Measurements from ENCODE around the gene FERMT3.
"Not testable (repeated sequence)": the region's sequence is repeated elsewhere in the genome, so short reads cannot be mapped to it uniquely, and the experiment has no call there.

The FERMT3 gene

GRCh38 chr11:64237484-64237951 is 31.0 kb downstream of the FERMT3 start:
- no peak for DNase-seq

- DNase-seq: no peak
Observed at GRCh38 chr11:64238076-64238475, 31.6 kb downstream of the FERMT3 start.

- DNase-seq: no peak
Observed at GRCh38 chr11:64238999-64239398, 32.5 kb downstream of the FERMT3 start.

- no peak for DNase-seq
Observed at GRCh38 chr11:64239662-64240434, 33.3 kb downstream of the FERMT3 start.

- peak; percentile 97 for DNase-seq
Observed at GRCh38 chr11:64240435-64241240, 34.1 kb downstream of the FERMT3 start, which contains the start of gene FKBP2. TSS of gene FKBP2 (plus strand) at chr11:64241095. CDS start at chr11:64242388, 1,293 bp downstream.

GRCh38 chr11:64241241-64241490 is 34.6 kb downstream of the FERMT3 start:
- peak; percentile 99 for DNase-seq

GRCh38 chr11:64241491-64242374 is 35.2 kb downstream of the FERMT3 start:
- DNase-seq: no peak

- no peak for DNase-seq
Observed at GRCh38 chr11:64243236-64243854, 36.8 kb downstream of the FERMT3 start.

- no peak for DNase-seq
Observed at GRCh38 chr11:64244107-64244506, 37.6 kb downstream of the FERMT3 start.

GRCh38 chr11:64244966-64245365 is 38.4 kb downstream of the FERMT3 start:
- DNase-seq: no peak

- DNase-seq: no peak
Observed at GRCh38 chr11:64245401-64245796, 38.9 kb downstream of the FERMT3 start.

- DNase-seq: peak; percentile 93
Observed at GRCh38 chr11:64245797-64246620, 39.5 kb downstream of the FERMT3 start.

GRCh38 chr11:64246621-64246870 is 40.0 kb downstream of the FERMT3 start:
- not testable (repeated sequence) for DNase-seq

- DNase-seq: peak; percentile 86
Observed at GRCh38 chr11:64246871-64247728, 40.6 kb downstream of the FERMT3 start, which contains the start of gene PPP1R14B. TSS of gene PPP1R14B (minus strand) at chr11:64246943. CDS start at chr11:64246673, 270 bp downstream.

GRCh38 chr11:64247729-64248531 is 41.4 kb downstream of the FERMT3 start:
- DNase-seq: no peak

GRCh38 chr11:64248578-64248977 is 42.1 kb downstream of the FERMT3 start:
- no peak for DNase-seq

GRCh38 chr11:64249038-64249437 is 42.5 kb downstream of the FERMT3 start:
- no peak for DNase-seq

- no peak for DNase-seq
Observed at GRCh38 chr11:64249563-64250414, 43.3 kb downstream of the FERMT3 start.

GRCh38 chr11:64250415-64251015 is 44.0 kb downstream of the FERMT3 start:
- DNase-seq: no peak
